Gastrocnemius medialis (tissue), 4 donors: Measurements from ENCODE around the gene CCNJ. TPM values are rescaled to one million over a fixed set of nuclear protein-coding genes. Genes with fewer than 3 reads are reported as not detected.
A peak's percentile ranks its signal among the peaks of the same experiment; 100 is the strongest.

Source experiments
- ATAC-seq, 2 donors: fragments of 150-250 bp; one replicate each; pipeline ENCODE4 v1.9.1; 2016
- DNase-seq, 2 donors: peaks; one replicate each; pipeline ENCODE4 v3.0.0-alpha.2; 2019
- H3K27ac ChIP-seq, 4 donors: fragments of 200-600 bp; sonication (generic); 1 replicate in 1 of 4; 2 replicates in 3 of 4; pipeline ENCODE4 v1.5.1; 2016 to 2018; ENCODE audit warnings: mild to moderate bottlenecking in 2 of 4, moderate library complexity in 1 of 4
- H3K27me3 ChIP-seq, 3 donors: fragments of 200-600 bp; sonication (generic) in 2 of 3; 1 replicate in 1 of 3; 2 replicates in 2 of 3; pipeline versions ENCODE4 v1.5.1 to v1.6.0; 2016 to 2019; ENCODE audit warnings: mild to moderate bottlenecking in 1 of 3, moderate library complexity in 1 of 3
- H3K36me3 ChIP-seq, 2 donors: fragments of 200-600 bp; sonication (generic) in 1 of 2; one replicate each; pipeline ENCODE4 v1.5.1; 2017 to 2018
- H3K4me1 ChIP-seq, 2 donors: fragments of 200-600 bp; sonication (generic) in 1 of 2; one replicate each; pipeline ENCODE4 v1.5.1; 2016 to 2017; ENCODE audit warnings: mild to moderate bottlenecking in 2 of 2
- H3K4me3 ChIP-seq, 4 donors: fragments of 200-600 bp; sonication (generic) in 3 of 4; 1 replicate in 1 of 4; 2 replicates in 3 of 4; pipeline ENCODE4 v1.5.1; 2016 to 2019; ENCODE audit warnings: mild to moderate bottlenecking in 2 of 4
- H3K9me3 ChIP-seq, 3 donors: fragments of 200-600 bp; sonication (generic) in 2 of 3; 1 replicate in 1 of 3; 2 replicates in 2 of 3; pipeline ENCODE4 v1.5.1; 2016 to 2019
- POLR2A ChIP-seq, 2 donors: fragments of 450-650 bp; IDR thresholded peaks; one replicate each; pipeline ENCODE4 v1.6.1; 2017; ENCODE audit warnings: antibody characterized with exemption in 2 of 2, mild to moderate bottlenecking in 2 of 2, moderate library complexity in 2 of 2
- in situ Hi-C, 4 donors: fragments of 200-750 bp; cut with MboI; loops; one replicate each; pipeline versions ENCODE4 v1.15.0 to v1.8.0; 2017; ENCODE audit warnings: low sequenced_read_pairs in 4 of 4
- intact Hi-C: fragments of 100-400 bp; cut with DNase I; formaldehyde crosslinking; loops from one replicate; pipeline ENCODE4 v1.15.1; 2023; ENCODE audit warnings: low total_unique reads
- total RNA-seq, 4 donors: library from RNA; depleted of rRNA; stranded (reverse); fragments of >200 nt; gene quantifications; one replicate each; pipeline versions ENCODE4 v1.1.0 to v1.2.3, GENCODE V29; 2016
- TF ChIP-seq, protein P1 (sequence below), 5 experiments: fragments of 450-650 bp in 3 of 5; fragments of 200-600 bp in 2 of 5; sonication (generic) in 2 of 5; IDR thresholded peaks in 4 of 5; conservative IDR thresholded peaks in 1 of 5; 1 replicate in 4 of 5; 2 replicates in 1 of 5; pipeline ENCODE4 v1.5.1; 2016 to 2019; ENCODE audit warnings: antibody characterized with exemption in 5 of 5, mild to moderate bottlenecking in 3 of 5, moderate library complexity in 3 of 5

Gene CCNJ
- total RNA-seq, 4 donors from 2014 or later: 2.0 to 4.6 (median 3.2) TPM

DNA sequence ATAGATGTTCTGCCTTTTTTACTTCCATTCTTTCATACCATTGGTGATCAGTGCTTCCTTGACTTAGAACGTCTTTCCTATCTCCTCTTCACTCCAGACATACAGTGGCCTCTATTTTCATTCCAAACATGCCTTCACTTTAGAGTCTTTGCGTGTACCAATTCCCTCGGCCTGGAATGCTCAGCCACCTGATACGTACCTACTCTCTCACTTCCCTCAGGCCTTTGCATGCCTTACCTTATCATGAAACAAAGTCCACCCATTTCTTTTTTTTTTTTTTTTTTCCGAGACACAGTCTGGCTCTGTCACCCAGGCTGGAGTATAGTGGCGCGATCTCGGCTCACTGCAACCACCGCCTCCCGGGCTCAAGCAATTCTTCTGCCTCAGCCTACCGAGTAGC lies 2.2 kb upstream of the CCNJ start:
- no peaks in the 10 kb centered on the region for H3K27me3 ChIP-seq
- no peaks in the 10 kb centered on the region for H3K9me3 ChIP-seq
- TF ChIP-seq POLR2A (IDR thresholded peaks at IDR 0.05): no peak
- TF ChIP-seq, protein P1, sequence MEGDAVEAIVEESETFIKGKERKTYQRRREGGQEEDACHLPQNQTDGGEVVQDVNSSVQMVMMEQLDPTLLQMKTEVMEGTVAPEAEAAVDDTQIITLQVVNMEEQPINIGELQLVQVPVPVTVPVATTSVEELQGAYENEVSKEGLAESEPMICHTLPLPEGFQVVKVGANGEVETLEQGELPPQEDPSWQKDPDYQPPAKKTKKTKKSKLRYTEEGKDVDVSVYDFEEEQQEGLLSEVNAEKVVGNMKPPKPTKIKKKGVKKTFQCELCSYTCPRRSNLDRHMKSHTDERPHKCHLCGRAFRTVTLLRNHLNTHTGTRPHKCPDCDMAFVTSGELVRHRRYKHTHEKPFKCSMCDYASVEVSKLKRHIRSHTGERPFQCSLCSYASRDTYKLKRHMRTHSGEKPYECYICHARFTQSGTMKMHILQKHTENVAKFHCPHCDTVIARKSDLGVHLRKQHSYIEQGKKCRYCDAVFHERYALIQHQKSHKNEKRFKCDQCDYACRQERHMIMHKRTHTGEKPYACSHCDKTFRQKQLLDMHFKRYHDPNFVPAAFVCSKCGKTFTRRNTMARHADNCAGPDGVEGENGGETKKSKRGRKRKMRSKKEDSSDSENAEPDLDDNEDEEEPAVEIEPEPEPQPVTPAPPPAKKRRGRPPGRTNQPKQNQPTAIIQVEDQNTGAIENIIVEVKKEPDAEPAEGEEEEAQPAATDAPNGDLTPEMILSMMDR (IDR thresholded peaks at IDR 0.05 in 4 of 5, conservative IDR thresholded peaks at IDR 0.05 in 1 of 5): no peak
- intact Hi-C loops: loop anchor here (5.0 kb wide), 1 partner anchor 91 kb away; the partner anchor contains the start of gene ZNF518A
- H3K4me1 ChIP-seq: peaks cover 15 to 16% of the 10 kb centered on the region in 2 donors
- no peak for DNase-seq
- no peak for ATAC-seq
- no peaks in the 10 kb centered on the region for H3K36me3 ChIP-seq
- in situ Hi-C loops: loop anchor here in 2 of 4 donors (25.0 kb wide), 2 partner anchors 246 to 354 kb away; partner anchors contain the start of gene TCTN3 (in 2 of the 2)
- no peak overlapping the region for H3K27ac ChIP-seq
- no peak overlapping the region for H3K4me3 ChIP-seq

DNA sequence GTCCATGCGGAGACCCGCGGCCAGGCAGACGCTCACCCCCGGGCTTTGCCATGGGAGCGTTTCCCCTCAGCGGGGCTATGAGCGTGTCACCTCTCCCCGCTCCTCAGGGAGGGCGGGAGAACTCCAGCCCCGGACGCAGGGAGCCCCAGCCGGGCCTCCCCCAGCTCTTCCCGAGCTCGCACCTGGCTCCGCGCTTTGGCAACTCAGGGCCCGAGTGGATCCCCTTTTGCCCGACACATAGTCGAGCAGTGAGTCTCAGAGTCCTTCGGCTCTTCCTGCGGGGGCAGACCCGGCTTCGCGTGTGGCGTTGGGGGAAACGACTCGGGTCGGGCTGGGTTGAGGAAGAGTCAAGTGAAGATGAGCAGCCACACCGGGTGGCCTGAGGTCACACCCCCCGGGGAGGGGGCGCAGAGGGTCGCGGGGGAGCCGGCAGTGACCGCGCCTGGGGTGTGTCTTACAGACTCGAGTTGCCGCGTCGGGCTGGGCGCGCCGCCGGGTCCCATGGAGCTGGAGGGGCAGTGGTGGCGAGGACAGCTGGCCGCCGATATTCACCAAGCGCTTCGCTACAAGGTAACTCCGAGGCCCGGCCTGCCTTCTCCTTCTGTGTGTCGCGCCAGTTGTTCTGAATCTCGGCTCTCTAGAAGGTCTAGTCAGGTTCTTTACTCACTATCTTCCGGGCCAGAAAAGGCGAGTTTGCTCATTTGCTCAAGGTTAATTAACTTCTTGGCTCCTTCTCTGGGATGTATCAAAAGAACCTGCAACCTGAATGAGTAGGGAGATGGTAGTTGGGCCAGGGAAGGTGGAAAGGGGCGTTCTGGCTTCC lies 721 bp downstream of the CCNJ start:
- DNase-seq (peak; percentile 2 to 20), ATAC-seq (peak; percentile 63 to 65)
- no peak for TF ChIP-seq POLR2A (IDR thresholded peaks at IDR 0.05)
- TF ChIP-seq, protein P1 (IDR thresholded peaks at IDR 0.05 in 4 of 5, conservative IDR thresholded peaks at IDR 0.05 in 1 of 5): no peak
- in situ Hi-C loops (loop anchor here in 2 of 4 donors (25.0 kb wide), 2 partner anchors 243 to 357 kb away; partner anchors contain the start of gene TCTN3 (in 2 of the 2)), intact Hi-C loops (loop anchor here (1.0 to 5.0 kb wide), 4 partner anchors 27 to 349 kb away; partner anchors contain the start of genes CC2D2B and ZNF518A)
- Histone ChIP-seq H3K4me1 (peaks cover 15 to 16% of the 10 kb centered on the region in 2 donors), H3K9me3 (no peaks in the 10 kb centered on the region), H3K4me3 (peak overlapping the region; percentile 72 to 81 (median 77)), H3K27ac (peak overlapping the region; percentile 67 to 85 (median 76)), H3K27me3 (no peaks in the 10 kb centered on the region), H3K36me3 (no peaks in the 10 kb centered on the region)

DNA sequence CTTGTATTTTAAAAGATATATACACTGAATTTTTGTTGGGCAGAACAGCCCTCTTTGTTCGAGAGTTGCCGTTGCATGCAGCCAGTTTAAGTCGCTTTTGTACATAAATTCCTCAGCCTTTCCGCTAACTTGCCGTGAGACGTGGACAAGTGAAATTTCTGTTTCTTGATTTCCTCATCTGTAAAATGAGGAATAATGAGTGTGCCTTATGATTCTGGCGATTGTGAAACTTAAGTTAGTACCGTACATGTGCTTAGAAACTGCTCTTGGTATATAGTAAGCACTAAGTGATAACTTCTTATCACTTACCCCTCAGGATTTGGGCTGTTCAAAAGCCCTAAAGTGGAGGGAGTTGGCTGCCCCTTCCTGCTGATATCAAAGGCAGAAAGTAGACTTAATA lies 1.4 kb downstream of the CCNJ start:
- Histone ChIP-seq H3K27ac (peak overlapping the region; percentile 67 to 85 (median 76)), H3K27me3 (no peaks in the 10 kb centered on the region), H3K4me1 (peaks cover 15 to 16% of the 10 kb centered on the region in 2 donors), H3K36me3 (no peaks in the 10 kb centered on the region), H3K4me3 (peak overlapping the region; percentile 72 to 81 (median 77)), H3K9me3 (no peaks in the 10 kb centered on the region)
- no peak for TF ChIP-seq POLR2A (IDR thresholded peaks at IDR 0.05)
- TF ChIP-seq, protein P1 (IDR thresholded peaks at IDR 0.05 in 4 of 5, conservative IDR thresholded peaks at IDR 0.05 in 1 of 5): no peak
- in situ Hi-C loops: loop anchor here in 2 of 4 donors (25.0 kb wide), 2 partner anchors 243 to 357 kb away; partner anchors contain the start of gene TCTN3 (in 2 of the 2)
- intact Hi-C loops: loop anchor here (1.0 to 5.0 kb wide), 2 partner anchors 88 to 137 kb away; partner anchors contain the start of genes CC2D2B and ZNF518A
- ATAC-seq: no peak
- DNase-seq: no peak

DNA sequence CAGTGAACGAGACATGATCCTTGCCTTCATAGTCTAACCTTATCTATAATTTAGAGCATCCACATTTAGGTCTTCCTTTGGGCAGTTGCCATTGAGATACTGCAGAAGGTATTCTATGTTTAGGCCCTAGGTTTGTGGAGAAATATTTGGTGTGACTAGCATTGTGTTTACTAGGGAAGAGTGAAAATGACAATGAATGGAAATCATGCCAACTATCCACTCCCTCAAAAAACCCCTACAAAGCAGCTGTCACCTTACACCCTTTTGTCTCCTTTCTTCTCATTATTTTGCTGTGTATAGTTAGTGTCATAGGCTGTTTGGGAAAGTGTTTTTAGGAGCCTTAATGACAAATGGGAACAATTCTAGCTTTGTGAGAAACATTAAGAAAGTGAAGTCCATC lies 3.2 kb downstream of the CCNJ start:
- no peaks in the 10 kb centered on the region for H3K36me3 ChIP-seq
- in situ Hi-C loops: loop anchor here in 2 of 4 donors (25.0 kb wide), 2 partner anchors 241 to 359 kb away; partner anchors contain the start of gene TCTN3 (in 2 of the 2)
- H3K27me3 ChIP-seq: no peaks in the 10 kb centered on the region
- H3K4me1 ChIP-seq: peaks cover 15 to 16% of the 10 kb centered on the region in 2 donors
- no peak overlapping the region for H3K4me3 ChIP-seq
- no peaks in the 10 kb centered on the region for H3K9me3 ChIP-seq
- TF ChIP-seq, protein P1 (IDR thresholded peaks at IDR 0.05 in 4 of 5, conservative IDR thresholded peaks at IDR 0.05 in 1 of 5): no peak
- no peak for TF ChIP-seq POLR2A (IDR thresholded peaks at IDR 0.05)
- ATAC-seq (no peak), DNase-seq (no peak)
- intact Hi-C loops: no loop called here
- H3K27ac ChIP-seq: no peak overlapping the region
